Measurements from ENCODE around the gene MYOZ2.

- TF ChIP-seq CTCF (IDR thresholded peaks at IDR 0.05), result no peak
- no peak for TF ChIP-seq POLR2A (IDR thresholded peaks at IDR 0.05)
Measured at GRCh38 chr4:119205690-119206089, 70.1 kb downstream of the MYOZ2 start.
